ENCODE measurements around the gene SMIM17. TPM values are rescaled to one million over a fixed set of nuclear protein-coding genes. Genes with fewer than 3 reads are reported as not detected.

Gene SMIM17
- total and polyA plus RNA-seq, 11 donors = 0.24 to 0.72 (median 0.34) TPM; not detected in 5

DNA sequence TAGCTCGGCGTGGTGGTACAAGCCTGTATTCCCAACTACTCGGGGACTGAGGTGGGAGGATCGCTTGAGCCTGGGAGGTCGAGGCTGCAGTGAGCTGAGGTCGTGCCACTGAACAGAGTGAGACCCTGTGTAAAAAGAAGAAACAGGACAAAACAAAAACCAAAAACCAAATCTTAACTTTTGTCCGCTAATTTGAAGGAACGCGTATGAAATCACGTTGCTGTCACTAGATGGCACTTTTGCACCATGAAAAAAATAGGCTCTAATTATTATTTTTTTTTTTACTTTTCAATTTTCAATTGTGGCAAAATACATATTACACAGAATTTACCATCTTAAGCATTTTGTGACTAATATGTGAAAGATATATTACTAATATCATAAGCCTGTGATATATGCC is 46.2 kb downstream of the SMIM17 start:
- no peak for DNase-seq
- no peak for ATAC-seq
- H3K27me3 ChIP-seq = no peaks in the 10 kb centered on the region
- H3K9me3 ChIP-seq = no peaks in the 10 kb centered on the region
- no peak for TF ChIP-seq POLR2A (IDR thresholded peaks at IDR 0.05)
- TF ChIP-seq, protein P1, sequence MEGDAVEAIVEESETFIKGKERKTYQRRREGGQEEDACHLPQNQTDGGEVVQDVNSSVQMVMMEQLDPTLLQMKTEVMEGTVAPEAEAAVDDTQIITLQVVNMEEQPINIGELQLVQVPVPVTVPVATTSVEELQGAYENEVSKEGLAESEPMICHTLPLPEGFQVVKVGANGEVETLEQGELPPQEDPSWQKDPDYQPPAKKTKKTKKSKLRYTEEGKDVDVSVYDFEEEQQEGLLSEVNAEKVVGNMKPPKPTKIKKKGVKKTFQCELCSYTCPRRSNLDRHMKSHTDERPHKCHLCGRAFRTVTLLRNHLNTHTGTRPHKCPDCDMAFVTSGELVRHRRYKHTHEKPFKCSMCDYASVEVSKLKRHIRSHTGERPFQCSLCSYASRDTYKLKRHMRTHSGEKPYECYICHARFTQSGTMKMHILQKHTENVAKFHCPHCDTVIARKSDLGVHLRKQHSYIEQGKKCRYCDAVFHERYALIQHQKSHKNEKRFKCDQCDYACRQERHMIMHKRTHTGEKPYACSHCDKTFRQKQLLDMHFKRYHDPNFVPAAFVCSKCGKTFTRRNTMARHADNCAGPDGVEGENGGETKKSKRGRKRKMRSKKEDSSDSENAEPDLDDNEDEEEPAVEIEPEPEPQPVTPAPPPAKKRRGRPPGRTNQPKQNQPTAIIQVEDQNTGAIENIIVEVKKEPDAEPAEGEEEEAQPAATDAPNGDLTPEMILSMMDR (IDR thresholded peaks at IDR 0.05) = peak in 4 of 12 donors; percentile 5 to 35 (median 29)
- H3K4me1 ChIP-seq = no peaks in the 10 kb centered on the region
- H3K36me3 ChIP-seq = no peaks in the 10 kb centered on the region
- 60 to 82% (median 72%) methylated on average over 10 of the region's 10 CpGs for WGBS, 4 donors
- no peak overlapping the region for H3K27ac ChIP-seq
- intact Hi-C loops (cut with DNase I) = no loop called here
- no peak overlapping the region for H3K4me3 ChIP-seq

DNA sequence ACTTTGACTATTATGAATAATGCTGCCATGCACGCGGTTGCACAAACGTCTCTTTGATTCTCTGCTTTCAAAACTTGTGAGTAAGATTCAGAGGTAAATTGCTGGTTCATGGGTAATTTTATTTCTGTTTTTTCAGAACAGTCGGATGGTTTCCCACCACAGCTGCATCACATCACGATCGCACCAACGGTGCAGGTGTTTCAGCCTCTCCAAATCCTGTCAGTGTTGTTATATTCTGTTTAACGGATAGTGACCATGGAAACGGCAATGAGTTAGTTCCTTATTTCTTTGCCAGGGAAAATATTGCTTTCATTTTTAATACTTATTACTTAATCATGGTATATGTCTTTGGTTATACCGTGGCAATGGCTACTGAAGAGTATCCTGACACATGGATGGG is 47.7 kb downstream of the SMIM17 start:
- no peak overlapping the region for H3K4me3 ChIP-seq
- no peaks in the 10 kb centered on the region for H3K9me3 ChIP-seq
- intact Hi-C loops (cut with DNase I) = no loop called here
- WGBS, 4 donors = 78 to 84% (median 79%) methylated on average over 10 of the region's 10 CpGs
- H3K4me1 ChIP-seq = no peaks in the 10 kb centered on the region
- TF ChIP-seq, protein P1 (IDR thresholded peaks at IDR 0.05) = no peak
- TF ChIP-seq POLR2A (IDR thresholded peaks at IDR 0.05) = no peak
- H3K27ac ChIP-seq = no peak overlapping the region
- H3K36me3 ChIP-seq = no peaks in the 10 kb centered on the region
- no peak for ATAC-seq
- DNase-seq = no peak
- no peaks in the 10 kb centered on the region for H3K27me3 ChIP-seq

DNA sequence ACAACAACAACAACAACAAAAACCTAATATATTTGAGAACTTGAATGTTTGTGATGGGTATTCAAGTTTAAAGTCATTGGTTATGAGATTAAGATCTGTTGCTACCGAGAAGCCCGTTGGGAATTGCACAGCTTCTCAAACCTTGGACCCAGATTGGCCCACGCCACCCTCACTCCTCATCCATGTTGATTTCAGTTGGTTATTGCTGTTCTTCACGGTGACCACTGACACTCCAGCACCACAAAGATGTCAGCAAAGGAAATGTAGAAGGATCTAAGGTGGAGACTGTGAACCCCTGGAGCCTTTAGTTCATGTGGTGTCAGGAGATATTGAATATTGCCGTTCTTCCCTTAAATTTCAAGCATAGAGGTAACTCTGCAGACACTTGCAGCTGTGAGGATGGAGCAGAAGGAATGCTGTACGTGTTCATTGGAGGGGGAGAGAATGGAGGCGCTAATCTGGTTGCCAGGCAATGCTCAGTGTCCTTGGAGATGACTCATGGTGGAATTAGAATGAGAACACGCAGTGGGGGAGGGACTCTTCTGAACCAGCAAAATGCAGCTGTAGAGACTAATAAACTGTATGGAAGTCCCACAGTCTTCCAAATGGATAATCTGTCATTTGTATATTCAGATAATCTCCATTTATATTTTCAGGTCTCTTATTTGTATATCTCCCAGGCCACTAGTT is 49.4 kb downstream of the SMIM17 start:
- no peaks in the 10 kb centered on the region for H3K4me1 ChIP-seq
- ATAC-seq (peak in 3 of 4 donors; percentile 71 to 83 (median 82)), DNase-seq (peak in 1 of 5 donors; percentile 33)
- 57 to 69% (median 58%) methylated on average over 8 of the region's 8 CpGs for WGBS, 4 donors
- no peak overlapping the region for H3K27ac ChIP-seq
- H3K9me3 ChIP-seq = no peaks in the 10 kb centered on the region
- H3K27me3 ChIP-seq = no peaks in the 10 kb centered on the region
- no peaks in the 10 kb centered on the region for H3K36me3 ChIP-seq
- H3K4me3 ChIP-seq = no peak overlapping the region
- intact Hi-C loops (cut with DNase I) = no loop called here
- TF ChIP-seq, protein P1 (IDR thresholded peaks at IDR 0.05) = no peak
- TF ChIP-seq POLR2A (IDR thresholded peaks at IDR 0.05) = no peak

DNA sequence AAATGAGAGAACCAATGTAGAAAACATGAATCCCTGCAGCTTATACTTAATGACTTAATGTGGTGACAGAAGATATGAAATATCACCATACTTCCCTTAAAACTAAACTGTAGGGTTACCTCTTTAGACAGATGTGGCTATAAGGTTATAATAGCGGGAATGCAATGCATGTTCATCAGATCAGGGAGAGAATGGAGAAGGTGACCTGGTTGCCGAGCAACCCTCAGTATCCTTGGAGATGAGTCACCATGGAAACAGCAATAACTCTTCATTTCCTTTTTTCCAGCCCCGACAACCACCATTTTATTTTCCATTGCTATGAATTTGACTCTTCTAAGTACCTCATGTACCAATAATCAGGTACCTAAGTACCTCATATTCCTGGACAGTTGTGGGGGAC is 56.6 kb downstream of the SMIM17 start:
- Histone ChIP-seq H3K27me3 (no peaks in the 10 kb centered on the region), H3K4me3 (no peak overlapping the region), H3K9me3 (peaks cover 0 to 28% (median 0%) of the 10 kb centered on the region in 12 donors), H3K4me1 (no peaks in the 10 kb centered on the region), H3K27ac (no peak overlapping the region), H3K36me3 (no peaks in the 10 kb centered on the region)
- TF ChIP-seq, protein P1 (IDR thresholded peaks at IDR 0.05) = no peak
- TF ChIP-seq POLR2A (IDR thresholded peaks at IDR 0.05) = no peak
- DNase-seq = no peak
- intact Hi-C loops (cut with DNase I) = no loop called here
- no peak for ATAC-seq
- WGBS, 4 donors = 64 to 79% (median 73%) methylated on average over 3 of the region's 3 CpGs
